Prostate gland (tissue), 2 donors: ENCODE results near the gene CCDC107. TPM values are rescaled to one million over a fixed set of nuclear protein-coding genes. Genes with fewer than 3 reads are reported as not detected.
A peak's percentile ranks its signal among the peaks of the same experiment; 100 is the strongest.

Experiments
- DNase-seq: peaks from one replicate; pipeline ENCODE4 v3.0.0-alpha.2; 2019; ENCODE audit warnings: low spot score
- H3K27ac ChIP-seq, 2 donors: fragments of 200-600 bp; sonication (generic); 2 replicates each; pipeline ENCODE4 v1.5.1; 2017 to 2019
- H3K27me3 ChIP-seq: fragments of 200-600 bp; sonication (generic); replicated peaks from 2 replicates; pipeline ENCODE4 v1.5.1; 2019; ENCODE audit not compliant: insufficient read depth
- H3K36me3 ChIP-seq, 2 donors: fragments of 200-600 bp; sonication (generic); 1 replicate in 1 of 2; 2 replicates in 1 of 2; pipeline versions ENCODE4 v1.5.1 to v1.8.1; 2017 to 2019
- H3K4me1 ChIP-seq: fragments of 200-600 bp; sonication (generic); replicated peaks from 2 replicates; pipeline ENCODE4 v1.5.1; 2019
- H3K4me3 ChIP-seq, 2 donors: fragments of 200-600 bp; sonication (generic); 2 replicates each; pipeline ENCODE4 v1.5.1; 2017 to 2019
- H3K9me3 ChIP-seq: fragments of 200-600 bp; sonication (generic); 2 replicates; pipeline ENCODE4 v1.5.1; 2017
- POLR2A ChIP-seq: fragments of 450-650 bp; IDR thresholded peaks from one replicate; pipeline ENCODE4 v1.6.1; 2016; ENCODE audit warnings: antibody characterized with exemption, mild to moderate bottlenecking
- POLR2AphosphoS5 ChIP-seq: sonication (generic); formaldehyde crosslinking; IDR thresholded peaks from one replicate; pipeline ENCODE4 v1.6.1; 2017; ENCODE audit warnings: antibody characterized with exemption
- WGBS: methylation state at CpG from one replicate; pipeline ENCODE4 v1.1.5; 2018; 5-methylcytosine and 5-hydroxymethylcytosine counted together
- intact Hi-C: fragments of 100-400 bp; cut with DNase I; formaldehyde crosslinking; loops from one replicate; pipeline ENCODE4 v1.14.2; 2022
- total RNA-seq, 2 donors: library from RNA; depleted of rRNA; stranded (reverse); fragments of >200 nt; gene quantifications; one replicate each; pipeline ENCODE4 v1.1.0, GENCODE V29; 2016
- TF ChIP-seq, protein P1 (sequence below), 4 experiments: fragments of 200-600 bp in 2 of 4; fragments of 450-650 bp in 2 of 4; sonication (generic) in 2 of 4; IDR thresholded peaks; 1 replicate in 3 of 4; 2 replicates in 1 of 4; pipeline ENCODE4 v1.5.1; 2016 to 2019; ENCODE audit warnings: antibody characterized with exemption in 4 of 4, mild to moderate bottlenecking in 2 of 4, moderate library complexity in 2 of 4

CCDC107 gene
- total RNA-seq, 2 donors from 2014 or later: 22.8 to 26.2 TPM

DNA sequence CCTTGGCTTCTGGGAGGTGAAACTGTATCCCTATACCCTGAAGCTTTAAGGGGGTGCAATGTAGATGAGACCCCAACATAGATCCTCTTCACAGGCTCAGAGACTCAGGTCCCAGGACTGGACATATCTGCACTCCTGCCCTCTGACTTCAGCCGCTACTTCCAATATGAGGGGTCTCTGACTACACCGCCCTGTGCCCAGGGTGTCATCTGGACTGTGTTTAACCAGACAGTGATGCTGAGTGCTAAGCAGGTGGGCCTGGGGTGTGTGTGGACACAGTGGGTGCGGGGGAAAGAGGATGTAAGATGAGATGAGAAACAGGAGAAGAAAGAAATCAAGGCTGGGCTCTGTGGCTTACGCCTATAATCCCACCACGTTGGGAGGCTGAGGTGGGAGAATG lies 21.0 kb downstream of the CCDC107 start:
- intact Hi-C loops: no loop called here
- 88% methylated on average over 5 of the region's 5 CpGs for WGBS

DNA sequence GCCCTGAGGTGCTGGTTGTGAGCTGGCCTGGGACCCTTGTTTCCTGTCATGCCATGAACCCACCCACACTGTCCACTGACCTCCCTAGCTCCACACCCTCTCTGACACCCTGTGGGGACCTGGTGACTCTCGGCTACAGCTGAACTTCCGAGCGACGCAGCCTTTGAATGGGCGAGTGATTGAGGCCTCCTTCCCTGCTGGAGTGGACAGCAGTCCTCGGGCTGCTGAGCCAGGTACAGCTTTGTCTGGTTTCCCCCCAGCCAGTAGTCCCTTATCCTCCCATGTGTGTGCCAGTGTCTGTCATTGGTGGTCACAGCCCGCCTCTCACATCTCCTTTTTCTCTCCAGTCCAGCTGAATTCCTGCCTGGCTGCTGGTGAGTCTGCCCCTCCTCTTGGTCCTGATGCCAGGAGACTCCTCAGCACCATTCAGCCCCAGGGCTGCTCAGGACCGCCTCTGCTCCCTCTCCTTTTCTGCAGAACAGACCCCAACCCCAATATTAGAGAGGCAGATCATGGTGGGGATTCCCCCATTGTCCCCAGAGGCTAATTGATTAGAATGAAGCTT lies 21.8 kb downstream of the CCDC107 start:
- H3K27me3 ChIP-seq: no peaks in the 10 kb centered on the region
- H3K36me3 ChIP-seq: no peaks in the 10 kb centered on the region
- 75% methylated on average over 8 of the region's 8 CpGs for WGBS
- H3K9me3 ChIP-seq: no peaks in the 10 kb centered on the region
- no peak overlapping the region for H3K4me3 ChIP-seq
- no peak for TF ChIP-seq POLR2A
- TF ChIP-seq, protein P1, sequence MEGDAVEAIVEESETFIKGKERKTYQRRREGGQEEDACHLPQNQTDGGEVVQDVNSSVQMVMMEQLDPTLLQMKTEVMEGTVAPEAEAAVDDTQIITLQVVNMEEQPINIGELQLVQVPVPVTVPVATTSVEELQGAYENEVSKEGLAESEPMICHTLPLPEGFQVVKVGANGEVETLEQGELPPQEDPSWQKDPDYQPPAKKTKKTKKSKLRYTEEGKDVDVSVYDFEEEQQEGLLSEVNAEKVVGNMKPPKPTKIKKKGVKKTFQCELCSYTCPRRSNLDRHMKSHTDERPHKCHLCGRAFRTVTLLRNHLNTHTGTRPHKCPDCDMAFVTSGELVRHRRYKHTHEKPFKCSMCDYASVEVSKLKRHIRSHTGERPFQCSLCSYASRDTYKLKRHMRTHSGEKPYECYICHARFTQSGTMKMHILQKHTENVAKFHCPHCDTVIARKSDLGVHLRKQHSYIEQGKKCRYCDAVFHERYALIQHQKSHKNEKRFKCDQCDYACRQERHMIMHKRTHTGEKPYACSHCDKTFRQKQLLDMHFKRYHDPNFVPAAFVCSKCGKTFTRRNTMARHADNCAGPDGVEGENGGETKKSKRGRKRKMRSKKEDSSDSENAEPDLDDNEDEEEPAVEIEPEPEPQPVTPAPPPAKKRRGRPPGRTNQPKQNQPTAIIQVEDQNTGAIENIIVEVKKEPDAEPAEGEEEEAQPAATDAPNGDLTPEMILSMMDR (IDR thresholded peaks at IDR 0.05): no peak
- TF ChIP-seq POLR2AphosphoS5: no peak
- DNase-seq: no peak
- intact Hi-C loops: no loop called here
- H3K27ac ChIP-seq: no peak overlapping the region
- H3K4me1 ChIP-seq: no peaks in the 10 kb centered on the region

More for the DNA sequence above, 21.0 kb downstream of the CCDC107 start:
- Histone ChIP-seq H3K4me3 (no peak overlapping the region), H3K4me1 (no peaks in the 10 kb centered on the region), H3K9me3 (no peaks in the 10 kb centered on the region), H3K27ac (no peak overlapping the region), H3K36me3 (no peaks in the 10 kb centered on the region), H3K27me3 (no peaks in the 10 kb centered on the region)
- no peak for DNase-seq
- TF ChIP-seq POLR2AphosphoS5: no peak
- no peak for TF ChIP-seq POLR2A
- TF ChIP-seq, protein P1 (IDR thresholded peaks at IDR 0.05): no peak

DNA sequence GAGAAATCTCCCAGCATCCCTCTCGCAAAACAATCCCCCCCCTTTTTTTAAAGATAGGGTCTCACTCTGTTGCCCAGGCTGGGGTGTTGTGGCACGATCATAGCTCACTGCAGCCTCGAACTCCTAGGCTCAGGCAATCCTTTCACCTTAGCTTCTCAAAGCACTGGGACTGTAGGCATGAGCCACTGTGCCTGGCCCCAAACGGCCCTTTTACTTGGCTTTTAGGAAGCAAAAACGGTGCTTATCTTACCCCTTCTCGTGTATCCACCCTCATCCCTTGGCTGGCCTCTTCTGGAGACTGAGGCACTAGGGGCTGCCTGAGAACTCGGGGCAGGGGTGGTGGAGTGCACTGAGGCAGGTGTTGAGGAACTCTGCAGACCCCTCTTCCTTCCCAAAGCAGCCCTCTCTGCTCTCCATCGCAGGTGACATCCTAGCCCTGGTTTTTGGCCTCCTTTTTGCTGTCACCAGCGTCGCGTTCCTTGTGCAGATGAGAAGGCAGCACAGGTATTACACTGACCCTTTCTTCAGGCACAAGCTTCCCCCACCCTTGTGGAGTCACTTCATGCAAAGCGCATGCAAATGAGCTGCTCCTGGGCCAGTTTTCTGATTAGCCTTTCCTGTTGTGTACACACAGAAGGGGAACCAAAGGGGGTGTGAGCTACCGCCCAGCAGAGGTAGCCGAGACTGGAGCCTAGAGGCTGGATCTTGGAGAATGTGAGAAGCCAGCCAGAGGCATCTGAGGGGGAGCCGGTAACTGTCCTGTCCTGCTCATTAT lies 22.4 kb downstream of the CCDC107 start:
- intact Hi-C loops: no loop called here
- DNase-seq: no peak
- 54% methylated on average over 15 of the region's 15 CpGs for WGBS
- no peak overlapping the region for H3K27ac ChIP-seq
- no peaks in the 10 kb centered on the region for H3K36me3 ChIP-seq
- H3K9me3 ChIP-seq: no peaks in the 10 kb centered on the region
- no peak overlapping the region for H3K4me3 ChIP-seq
- no peaks in the 10 kb centered on the region for H3K27me3 ChIP-seq
- TF ChIP-seq POLR2AphosphoS5: no peak
- H3K4me1 ChIP-seq: no peaks in the 10 kb centered on the region

DNA sequence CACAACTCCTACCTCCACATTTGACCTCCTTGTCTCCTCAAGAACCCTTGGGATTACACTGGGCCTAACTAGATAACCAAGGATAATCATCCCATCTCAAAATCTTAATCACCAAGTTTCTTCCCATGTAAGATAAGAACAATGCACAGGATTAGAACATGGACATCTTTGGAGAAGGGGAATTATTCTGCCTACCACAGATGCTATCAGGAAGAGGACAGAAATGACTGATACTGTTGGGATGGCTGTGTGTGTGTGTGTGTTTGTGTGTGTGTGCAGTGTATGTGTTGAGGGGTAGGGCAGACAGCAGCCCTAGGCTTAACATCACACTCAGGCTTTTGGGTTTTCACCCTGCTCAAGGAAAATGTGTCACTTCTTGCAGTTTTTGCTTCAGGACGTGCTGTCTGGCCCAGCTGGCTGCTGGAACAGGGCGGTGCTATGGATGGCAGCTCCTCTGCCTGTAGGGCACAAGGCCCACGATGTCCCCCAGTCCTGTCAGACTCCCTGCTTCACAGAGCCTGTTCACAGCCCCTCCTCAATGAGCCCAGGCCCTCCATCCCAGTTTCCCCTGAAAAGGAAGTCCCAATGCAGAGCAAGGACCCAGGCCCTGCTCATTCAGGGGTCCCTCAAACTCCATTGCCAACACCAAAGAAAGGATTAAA lies 23.4 kb downstream of the CCDC107 start:
- Histone ChIP-seq H3K4me3 (no peak overlapping the region), H3K4me1 (no peaks in the 10 kb centered on the region), H3K36me3 (no peaks in the 10 kb centered on the region), H3K27me3 (no peaks in the 10 kb centered on the region), H3K9me3 (no peaks in the 10 kb centered on the region), H3K27ac (no peak overlapping the region)
- DNase-seq: no peak
- no peak for TF ChIP-seq POLR2AphosphoS5
- TF ChIP-seq, protein P1 (IDR thresholded peaks at IDR 0.05): no peak
- no peak for TF ChIP-seq POLR2A
- intact Hi-C loops: no loop called here
- 49% methylated on average over 3 of the region's 3 CpGs for WGBS

DNA sequence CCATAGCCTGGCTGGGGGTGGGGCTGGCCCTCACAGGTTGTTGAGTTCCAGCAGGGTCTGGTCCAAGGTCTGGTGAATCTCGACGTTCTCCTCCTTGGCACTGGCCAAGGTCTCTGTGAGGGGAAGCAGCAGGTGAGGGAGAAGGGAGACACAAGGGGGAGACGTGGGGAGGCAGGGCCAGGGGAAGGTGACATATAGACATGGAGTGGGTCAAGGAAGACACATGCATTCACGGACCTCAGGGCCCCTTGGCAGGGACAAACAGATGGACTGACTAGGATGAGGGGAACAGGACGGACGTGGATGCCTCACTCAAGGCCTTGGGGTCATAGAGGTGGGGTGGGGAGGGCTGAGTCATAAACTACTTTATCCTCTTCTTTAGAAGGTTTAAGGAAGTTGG lies 24.0 kb downstream of the CCDC107 start:
- WGBS: 48% methylated on average over 6 of the region's 6 CpGs
- no peaks in the 10 kb centered on the region for H3K9me3 ChIP-seq
- no peak overlapping the region for H3K4me3 ChIP-seq
- H3K36me3 ChIP-seq: no peaks in the 10 kb centered on the region
- no peaks in the 10 kb centered on the region for H3K4me1 ChIP-seq
- H3K27me3 ChIP-seq: no peaks in the 10 kb centered on the region
- DNase-seq: no peak
- intact Hi-C loops: no loop called here
- H3K27ac ChIP-seq: no peak overlapping the region
- TF ChIP-seq POLR2A (no peak), POLR2AphosphoS5 (peak; percentile 8)
